Measurements from ENCODE around the gene PDILT.

DNA sequence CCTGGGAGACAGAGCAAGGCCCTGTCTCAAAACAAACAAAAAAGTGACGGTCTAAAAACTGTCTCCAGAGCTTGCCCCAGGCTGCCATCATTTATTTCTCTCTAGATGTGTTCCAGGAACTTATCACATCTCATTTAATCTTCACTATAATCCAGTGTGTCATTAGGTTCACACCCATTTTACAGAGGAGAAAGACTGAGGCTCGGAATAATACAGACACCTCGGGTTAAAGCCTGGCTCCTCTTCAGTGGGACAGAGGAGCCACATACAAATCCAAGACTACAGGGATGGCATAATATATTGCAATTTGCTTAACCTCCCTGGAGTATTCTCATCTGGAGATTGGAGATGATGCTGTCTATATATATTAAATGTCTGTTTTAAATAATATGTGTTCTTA is 5.9 kb downstream of the PDILT start:
- TF ChIP-seq, protein P1, sequence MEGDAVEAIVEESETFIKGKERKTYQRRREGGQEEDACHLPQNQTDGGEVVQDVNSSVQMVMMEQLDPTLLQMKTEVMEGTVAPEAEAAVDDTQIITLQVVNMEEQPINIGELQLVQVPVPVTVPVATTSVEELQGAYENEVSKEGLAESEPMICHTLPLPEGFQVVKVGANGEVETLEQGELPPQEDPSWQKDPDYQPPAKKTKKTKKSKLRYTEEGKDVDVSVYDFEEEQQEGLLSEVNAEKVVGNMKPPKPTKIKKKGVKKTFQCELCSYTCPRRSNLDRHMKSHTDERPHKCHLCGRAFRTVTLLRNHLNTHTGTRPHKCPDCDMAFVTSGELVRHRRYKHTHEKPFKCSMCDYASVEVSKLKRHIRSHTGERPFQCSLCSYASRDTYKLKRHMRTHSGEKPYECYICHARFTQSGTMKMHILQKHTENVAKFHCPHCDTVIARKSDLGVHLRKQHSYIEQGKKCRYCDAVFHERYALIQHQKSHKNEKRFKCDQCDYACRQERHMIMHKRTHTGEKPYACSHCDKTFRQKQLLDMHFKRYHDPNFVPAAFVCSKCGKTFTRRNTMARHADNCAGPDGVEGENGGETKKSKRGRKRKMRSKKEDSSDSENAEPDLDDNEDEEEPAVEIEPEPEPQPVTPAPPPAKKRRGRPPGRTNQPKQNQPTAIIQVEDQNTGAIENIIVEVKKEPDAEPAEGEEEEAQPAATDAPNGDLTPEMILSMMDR (IDR thresholded peaks at IDR 0.05) = no peak
- TF ChIP-seq POLR2A (IDR thresholded peaks at IDR 0.05) = no peak
